HCT116 (cell line): Measurements from ENCODE around the gene LPO. TPM values are rescaled to one million over a fixed set of nuclear protein-coding genes. Genes with fewer than 3 reads are reported as not detected.

Experiments used
- ATAC-seq: fragments of 200-7000 bp; cut with Tn5 transposase; 2 replicates; pipeline ENCODE4 v1.9.1; 2020; ENCODE audit warnings: mild to moderate bottlenecking, moderate library complexity
- BruUV-seq: library from RNA; stranded (reverse); fragments of 400-500 nt; replicated peaks from 2 replicates; lab custom pipeline; 2021; lab: Mats Ljungman, UMichigan
- CTCF ChIA-PET: fragments of 300-600 bp; sonication (Branson Sonifier 250); formaldehyde crosslinking; loops from one replicate; lab custom pipeline; 2021; ENCODE audit warnings: antibody characterized with exemption; lab: Charles Lee
- POLR2A ChIA-PET: fragments of 300-600, 350-600 bp; sonication (Branson Sonifier 250); formaldehyde crosslinking; loops from one replicate; lab custom pipeline; 2021; ENCODE audit warnings: antibody characterized with exemption; lab: Charles Lee
- RAD21 ChIA-PET, 2 experiments: fragments of 300-600 bp; sonication (Branson Sonifier 250); formaldehyde crosslinking; loops; one replicate each; lab custom pipeline; 2023; ENCODE audit warnings: low total read pairs in 2 of 2; ENCODE audit not compliant: uncharacterized antibody in 2 of 2, unreplicated experiment in 2 of 2, low non-redundant PET in 1 of 2; lab: Charles Lee
- DNase-seq: peaks from one replicate; pipeline ENCODE4 v3.0.0-alpha.2; 2010; ENCODE audit warnings: low read depth, low spot score
- H2AFZ ChIP-seq: fragments of 200-600 bp; shearing (Covaris generic), sonication (generic); 2 replicates; pipeline ENCODE4 v1.6.1; 2017; ENCODE audit warnings: low read depth, mixed run types, mixed read lengths, antibody characterized with exemption, low read length; ENCODE audit not compliant: poor library complexity, severe bottlenecking
- H3K27ac ChIP-seq: 2 replicates; pipeline ENCODE4 v1.5.1; 2012; ENCODE audit warnings: low read depth, low read length
- H3K27me3 ChIP-seq: fragments of 200-600 bp; sonication (generic); 2 replicates; pipeline ENCODE4 v1.6.1; 2016; ENCODE audit warnings: mixed run types, low read length, mixed read lengths; ENCODE audit not compliant: insufficient read depth
- H3K36me3 ChIP-seq, 2 experiments: fragments of 200-500 bp in 1 of 2; fragments of 200-600 bp in 1 of 2; sonication (Bioruptor generic) in 1 of 2; sonication (generic) in 1 of 2; 2 replicates each; pipeline versions ENCODE4 v1.5.1 to v1.6.1; 2014 to 2016; ENCODE audit warnings: low read length in 2 of 2, inconsistent platforms in 1 of 2, mixed read lengths in 1 of 2, mixed run types in 1 of 2; ENCODE audit not compliant: insufficient read depth in 2 of 2, control insufficient read depth in 1 of 2
- H3K4me1 ChIP-seq, 2 experiments: fragments of 200-600 bp in 1 of 2; sonication (generic) in 1 of 2; 2 replicates each; pipeline versions ENCODE4 v1.5.1 to v1.6.1; 2012 to 2017; ENCODE audit warnings: low read length in 2 of 2, inconsistent platforms in 1 of 2, mild to moderate bottlenecking in 1 of 2, mixed read lengths in 1 of 2, mixed run types in 1 of 2, moderate library complexity in 1 of 2; ENCODE audit not compliant: insufficient read depth in 2 of 2, control insufficient read depth in 1 of 2
- H3K4me2 ChIP-seq: fragments of 200-600 bp; sonication (generic); 2 replicates; pipeline ENCODE4 v1.6.1; 2017; ENCODE audit warnings: mixed run types, low read length, mixed read lengths
- H3K4me3 ChIP-seq, 2 experiments: fragments of 200-600 bp in 1 of 2; sonication (generic) in 1 of 2; replicated peaks in 1 of 2; 2 replicates each; pipeline ENCODE4 v1.5.1; 2011 to 2016; ENCODE audit warnings: low read length in 2 of 2, control low read depth in 1 of 2, low read depth in 1 of 2, mild to moderate bottlenecking in 1 of 2, mixed read lengths in 1 of 2, mixed run types in 1 of 2
- H3K79me2 ChIP-seq: fragments of 200-600 bp; sonication (generic); 2 replicates; pipeline ENCODE4 v1.6.1; 2017; ENCODE audit warnings: mild to moderate bottlenecking, mixed run types, low read length, moderate library complexity, mixed read lengths; ENCODE audit not compliant: insufficient read depth
- H3K9ac ChIP-seq: fragments of 200-600 bp; sonication (generic); 2 replicates; pipeline ENCODE4 v1.6.1; 2016; ENCODE audit warnings: low read length, mixed read lengths
- H3K9me2 ChIP-seq: fragments of 200-600 bp; sonication (generic), shearing (Covaris generic); 2 replicates; pipeline ENCODE4 v1.6.1; 2017; ENCODE audit warnings: mixed run types, mild to moderate bottlenecking, moderate library complexity; ENCODE audit not compliant: insufficient read depth
- H3K9me3 ChIP-seq, 2 experiments: fragments of 200-500 bp in 1 of 2; fragments of 200-600 bp in 1 of 2; sonication (Bioruptor generic) in 1 of 2; sonication (generic) in 1 of 2; 2 replicates each; pipeline ENCODE4 v1.6.1; 2014 to 2017; ENCODE audit warnings: low read length in 2 of 2, mixed read lengths in 2 of 2, inconsistent platforms in 1 of 2, low read depth in 1 of 2, mild to moderate bottlenecking in 1 of 2, mixed run types in 1 of 2, moderate library complexity in 1 of 2; ENCODE audit not compliant: control insufficient read depth in 1 of 2, insufficient read depth in 1 of 2
- H4K20me1 ChIP-seq: fragments of 200-600 bp; sonication (generic), shearing (Covaris generic); 2 replicates; pipeline ENCODE4 v1.6.1; 2017; ENCODE audit warnings: mixed run types, mild to moderate bottlenecking, moderate library complexity; ENCODE audit not compliant: insufficient read depth
- CBX3 ChIP-seq: IDR thresholded peaks from 2 replicates; pipeline ENCODE4 v1.6.1; 2012; ENCODE audit warnings: low read depth
- ELF1 ChIP-seq: IDR thresholded peaks from 2 replicates; pipeline ENCODE4 v1.6.1; 2012; ENCODE audit warnings: low read depth, borderline replicate concordance
- RAD21 ChIP-seq: IDR thresholded peaks from 2 replicates; pipeline ENCODE4 v1.6.1; 2012; ENCODE audit warnings: low read depth, mild to moderate bottlenecking
- SIN3A ChIP-seq: IDR thresholded peaks from 2 replicates; pipeline ENCODE4 v1.6.1; 2012; ENCODE audit warnings: low read depth
- ZNF274 ChIP-seq: fragments of 200-500 bp; sonication (Bioruptor generic); IDR thresholded peaks from 2 replicates; pipeline ENCODE4 v1.6.1; 2014; ENCODE audit warnings: mild to moderate bottlenecking, low read depth, low read length, inconsistent platforms
- intact Hi-C: fragments of 100-400 bp; cut with micrococcal nuclease; formaldehyde crosslinking; loops from 2 replicates; pipeline ENCODE4 v1.10.0; 2022
- total RNA-seq: library from RNA; stranded (reverse); gene quantifications from one replicate; pipeline ENCODE4 v1.2.1, GENCODE V29; 2021; ENCODE audit not compliant: unreplicated experiment
- TF ChIP-seq, protein P1 (sequence below): IDR thresholded peaks from 2 replicates; pipeline ENCODE4 v1.6.1; 2012
- TF ChIP-seq, protein P2 (sequence below), 3 experiments: fragments of 200-600 bp in 1 of 3; sonication (generic) in 1 of 3; IDR thresholded peaks in 2 of 3; conservative IDR thresholded peaks in 1 of 3; 2 replicates each; pipeline ENCODE4 v1.5.1; 2012 to 2017; ENCODE audit warnings: low read depth in 2 of 3, low read length in 2 of 3, antibody characterized with exemption in 1 of 3, borderline replicate concordance in 1 of 3, control low read depth in 1 of 3, mild to moderate bottlenecking in 1 of 3, mixed read lengths in 1 of 3, mixed run types in 1 of 3, moderate library complexity in 1 of 3; ENCODE audit not compliant: insufficient read depth in 1 of 3
- TF ChIP-seq, protein P3 (sequence below): IDR thresholded peaks from 2 replicates; pipeline ENCODE4 v1.6.1; 2012; ENCODE audit warnings: low read depth

Gene LPO
- total RNA-seq, 1 experiment from 2014 or later = not detected

DNA sequence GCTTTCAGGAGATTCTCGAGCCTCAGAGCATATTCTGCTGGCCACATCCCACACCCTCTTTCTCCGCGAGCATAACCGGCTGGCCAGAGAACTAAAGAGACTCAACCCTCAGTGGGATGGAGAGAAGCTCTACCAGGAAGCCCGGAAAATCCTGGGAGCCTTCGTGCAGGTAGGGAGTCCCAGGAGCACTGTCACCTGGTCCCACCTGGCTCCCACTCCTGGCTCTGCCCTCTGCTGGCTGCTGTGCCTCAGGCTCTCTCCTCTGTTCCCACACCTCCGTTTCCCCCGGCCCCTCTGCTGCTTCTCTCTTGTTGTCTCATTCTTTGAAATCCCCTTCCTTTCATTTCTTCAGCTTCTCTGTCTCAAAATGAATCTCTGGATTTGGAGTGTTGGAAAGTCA lies 16.4 kb downstream of the LPO start:
- no peaks in the 10 kb centered on the region for H3K9me3 ChIP-seq
- H3K79me2 ChIP-seq = no peaks in the 10 kb centered on the region
- peaks cover 21% of the 10 kb centered on the region for H3K27me3 ChIP-seq
- no peaks in the 10 kb centered on the region for H3K36me3 ChIP-seq
- H4K20me1 ChIP-seq = no peaks in the 10 kb centered on the region
- no peaks in the 10 kb centered on the region for H3K9me2 ChIP-seq
- H2AFZ ChIP-seq = peak overlapping the region; percentile 94
- H3K27ac ChIP-seq = no peak overlapping the region
- H3K4me2 ChIP-seq = peak overlapping the region; percentile 26; the same call in 1 of the 2 replicates
- no peak overlapping the region for H3K9ac ChIP-seq
- TF ChIP-seq CBX3 = peak; percentile 28; the same call in 1 of the 2 replicates
- TF ChIP-seq, protein P1, sequence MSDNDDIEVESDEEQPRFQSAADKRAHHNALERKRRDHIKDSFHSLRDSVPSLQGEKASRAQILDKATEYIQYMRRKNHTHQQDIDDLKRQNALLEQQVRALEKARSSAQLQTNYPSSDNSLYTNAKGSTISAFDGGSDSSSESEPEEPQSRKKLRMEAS = peak; percentile 72; the same call in 1 of the 2 replicates
- TF ChIP-seq, protein P2, sequence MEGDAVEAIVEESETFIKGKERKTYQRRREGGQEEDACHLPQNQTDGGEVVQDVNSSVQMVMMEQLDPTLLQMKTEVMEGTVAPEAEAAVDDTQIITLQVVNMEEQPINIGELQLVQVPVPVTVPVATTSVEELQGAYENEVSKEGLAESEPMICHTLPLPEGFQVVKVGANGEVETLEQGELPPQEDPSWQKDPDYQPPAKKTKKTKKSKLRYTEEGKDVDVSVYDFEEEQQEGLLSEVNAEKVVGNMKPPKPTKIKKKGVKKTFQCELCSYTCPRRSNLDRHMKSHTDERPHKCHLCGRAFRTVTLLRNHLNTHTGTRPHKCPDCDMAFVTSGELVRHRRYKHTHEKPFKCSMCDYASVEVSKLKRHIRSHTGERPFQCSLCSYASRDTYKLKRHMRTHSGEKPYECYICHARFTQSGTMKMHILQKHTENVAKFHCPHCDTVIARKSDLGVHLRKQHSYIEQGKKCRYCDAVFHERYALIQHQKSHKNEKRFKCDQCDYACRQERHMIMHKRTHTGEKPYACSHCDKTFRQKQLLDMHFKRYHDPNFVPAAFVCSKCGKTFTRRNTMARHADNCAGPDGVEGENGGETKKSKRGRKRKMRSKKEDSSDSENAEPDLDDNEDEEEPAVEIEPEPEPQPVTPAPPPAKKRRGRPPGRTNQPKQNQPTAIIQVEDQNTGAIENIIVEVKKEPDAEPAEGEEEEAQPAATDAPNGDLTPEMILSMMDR (IDR thresholded peaks at IDR 0.05 in 2 of 3, conservative IDR thresholded peaks at IDR 0.05 in 1 of 3; ENCODE audit: borderline replicate concordance in 1 of 3, insufficient read depth in 1 of 3, low read depth in 2 of 3, low read length in 2 of 3) = peak; percentile 50 to 90 (median 76); a peak in 5 of 6 replicates
- TF ChIP-seq RAD21 = peak; percentile 45
- TF ChIP-seq ZNF274 = no peak
- ChIA-PET CTCF (interaction anchor here (0.7 to 2.8 kb wide), 3 partner anchors 9 to 133 kb away, joined by 3 to 10 read pairs (median 6); no protein-coding TSS in a partner anchor), RAD21 (no interaction called here), POLR2A (interaction anchor here (1.1 kb wide), 1 partner anchor 377 kb away, joined by 3 read pairs; no protein-coding TSS in a partner anchor)
- intact Hi-C loops = loop anchor here (5.0 kb wide), 1 partner anchor 133 kb away; no protein-coding TSS in a partner anchor
- H3K4me3 ChIP-seq = no peak overlapping the region
- peak; percentile 22 for DNase-seq
- no TSS peak for BruUV-seq
- peaks cover 0 to 6% of the 10 kb centered on the region in 2 experiments; a peak in 2 of 4 replicates for H3K4me1 ChIP-seq
- peak; percentile 95 for ATAC-seq

- no peaks in the 10 kb centered on the region for H4K20me1 ChIP-seq
- TF ChIP-seq ELF1 = no peak
- TF ChIP-seq SIN3A = no peak
- TF ChIP-seq, protein P3, sequence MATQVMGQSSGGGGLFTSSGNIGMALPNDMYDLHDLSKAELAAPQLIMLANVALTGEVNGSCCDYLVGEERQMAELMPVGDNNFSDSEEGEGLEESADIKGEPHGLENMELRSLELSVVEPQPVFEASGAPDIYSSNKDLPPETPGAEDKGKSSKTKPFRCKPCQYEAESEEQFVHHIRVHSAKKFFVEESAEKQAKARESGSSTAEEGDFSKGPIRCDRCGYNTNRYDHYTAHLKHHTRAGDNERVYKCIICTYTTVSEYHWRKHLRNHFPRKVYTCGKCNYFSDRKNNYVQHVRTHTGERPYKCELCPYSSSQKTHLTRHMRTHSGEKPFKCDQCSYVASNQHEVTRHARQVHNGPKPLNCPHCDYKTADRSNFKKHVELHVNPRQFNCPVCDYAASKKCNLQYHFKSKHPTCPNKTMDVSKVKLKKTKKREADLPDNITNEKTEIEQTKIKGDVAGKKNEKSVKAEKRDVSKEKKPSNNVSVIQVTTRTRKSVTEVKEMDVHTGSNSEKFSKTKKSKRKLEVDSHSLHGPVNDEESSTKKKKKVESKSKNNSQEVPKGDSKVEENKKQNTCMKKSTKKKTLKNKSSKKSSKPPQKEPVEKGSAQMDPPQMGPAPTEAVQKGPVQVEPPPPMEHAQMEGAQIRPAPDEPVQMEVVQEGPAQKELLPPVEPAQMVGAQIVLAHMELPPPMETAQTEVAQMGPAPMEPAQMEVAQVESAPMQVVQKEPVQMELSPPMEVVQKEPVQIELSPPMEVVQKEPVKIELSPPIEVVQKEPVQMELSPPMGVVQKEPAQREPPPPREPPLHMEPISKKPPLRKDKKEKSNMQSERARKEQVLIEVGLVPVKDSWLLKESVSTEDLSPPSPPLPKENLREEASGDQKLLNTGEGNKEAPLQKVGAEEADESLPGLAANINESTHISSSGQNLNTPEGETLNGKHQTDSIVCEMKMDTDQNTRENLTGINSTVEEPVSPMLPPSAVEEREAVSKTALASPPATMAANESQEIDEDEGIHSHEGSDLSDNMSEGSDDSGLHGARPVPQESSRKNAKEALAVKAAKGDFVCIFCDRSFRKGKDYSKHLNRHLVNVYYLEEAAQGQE = no peak
- no peak overlapping the region for H3K4me3 ChIP-seq
- intact Hi-C loops = no loop called here
- ChIA-PET CTCF (no interaction called here), POLR2A (no interaction called here), RAD21 (no interaction called here)
- DNase-seq (no peak), ATAC-seq (no peak)
- H3K4me1 ChIP-seq = no peaks in the 10 kb centered on the region
- H3K27ac ChIP-seq = no peak overlapping the region
- H3K4me2 ChIP-seq = no peak overlapping the region
- H3K27me3 ChIP-seq = peaks cover 76% of the 10 kb centered on the region
- no peak overlapping the region for H2AFZ ChIP-seq
- no peaks in the 10 kb centered on the region for H3K36me3 ChIP-seq
- H3K9ac ChIP-seq = no peak overlapping the region
- H3K9me3 ChIP-seq = no peaks in the 10 kb centered on the region
- no peaks in the 10 kb centered on the region for H3K9me2 ChIP-seq
- H3K79me2 ChIP-seq = no peaks in the 10 kb centered on the region
- no TSS peak for BruUV-seq
Observed at GRCh38 chr17:58262149-58262548, 23.8 kb downstream of the LPO start.
